ENCODE data around the gene ZNF473.

The ZNF473 gene

DNA sequence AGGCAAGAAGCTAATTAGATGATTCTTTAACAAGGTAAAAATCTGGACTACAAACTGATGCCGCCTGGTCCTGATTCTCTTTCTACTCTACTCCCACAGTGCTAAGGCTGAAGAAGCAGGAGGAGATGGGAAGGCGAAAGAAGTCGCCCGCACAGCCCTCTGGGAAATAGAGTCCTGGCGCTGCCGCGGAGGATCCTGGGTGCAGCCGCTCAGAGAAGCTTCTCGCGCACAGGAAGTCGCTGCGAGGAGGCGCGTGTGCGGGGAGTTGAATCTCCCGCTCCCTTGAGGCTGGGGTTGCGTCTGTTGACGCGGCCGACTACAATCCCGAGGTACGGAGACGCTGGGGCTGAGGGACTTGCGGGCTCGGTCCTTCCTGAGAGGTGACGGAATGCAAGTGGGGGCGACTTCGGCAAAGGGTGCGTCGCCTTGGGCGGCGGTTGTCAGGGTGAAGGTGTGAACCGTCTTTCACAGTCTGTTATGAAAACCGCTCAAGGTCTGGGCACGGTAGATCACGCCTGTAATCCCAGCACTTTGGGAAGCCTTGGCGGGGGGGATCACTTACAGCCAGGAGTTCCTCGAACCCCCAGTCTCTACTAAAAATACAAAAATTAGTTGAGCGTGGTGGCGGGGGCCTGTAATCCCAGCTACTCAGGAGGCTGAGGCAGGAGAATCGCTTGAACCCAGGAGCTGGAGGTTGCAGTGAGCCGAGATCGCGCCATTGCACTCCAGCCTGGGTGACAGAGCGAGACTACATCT is at the start of gene ZNF473:
TSS of gene ZNF473 (plus strand) at position 212 of the 756 bp plus-strand sequence. CDS start 5,078 bp downstream, outside the sequence.
- ATAC-seq, result peak; percentile 81 to 82

DNA sequence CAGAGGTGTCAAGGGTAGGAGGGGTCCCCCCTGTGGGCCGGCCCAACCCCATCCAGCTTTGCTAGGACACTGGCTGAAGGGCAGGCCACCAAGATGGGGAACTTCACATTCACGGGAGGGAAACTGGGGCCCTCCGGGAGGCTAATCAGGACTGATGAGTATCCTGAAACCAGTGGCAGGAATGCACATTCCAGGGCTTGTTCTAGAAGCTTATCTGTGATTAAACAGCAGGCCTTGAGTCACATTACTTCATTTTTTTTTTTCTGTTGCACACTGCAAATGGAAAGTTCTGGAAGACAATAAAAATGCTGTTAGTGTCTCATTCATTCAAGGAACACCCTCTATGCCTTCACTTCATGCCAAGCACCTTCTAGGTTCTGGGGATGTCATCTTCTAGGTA is 49.3 kb upstream of the ZNF473 start:
- no peak for ATAC-seq

DNA sequence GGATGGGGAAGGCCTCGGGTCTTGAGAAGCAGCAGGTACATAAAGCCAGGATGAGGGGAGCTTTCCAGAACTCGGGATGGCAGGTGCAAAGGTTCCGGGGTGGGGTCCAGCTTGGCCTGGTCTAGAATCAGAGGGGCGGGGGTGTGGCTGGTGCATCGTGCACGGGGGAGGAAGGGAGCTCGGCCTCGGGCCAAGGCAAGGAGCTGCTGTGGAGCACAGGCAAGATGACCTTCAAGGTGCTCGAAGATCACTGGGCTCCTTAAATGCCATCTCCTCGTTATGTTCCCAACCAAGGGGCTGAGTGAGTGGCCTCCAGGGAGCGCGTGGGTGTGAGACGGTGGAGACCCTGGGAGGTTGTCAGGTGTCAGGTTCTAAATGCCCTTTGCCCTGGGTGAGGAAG is 48.7 kb upstream of the ZNF473 start:
- no peak for ATAC-seq

DNA sequence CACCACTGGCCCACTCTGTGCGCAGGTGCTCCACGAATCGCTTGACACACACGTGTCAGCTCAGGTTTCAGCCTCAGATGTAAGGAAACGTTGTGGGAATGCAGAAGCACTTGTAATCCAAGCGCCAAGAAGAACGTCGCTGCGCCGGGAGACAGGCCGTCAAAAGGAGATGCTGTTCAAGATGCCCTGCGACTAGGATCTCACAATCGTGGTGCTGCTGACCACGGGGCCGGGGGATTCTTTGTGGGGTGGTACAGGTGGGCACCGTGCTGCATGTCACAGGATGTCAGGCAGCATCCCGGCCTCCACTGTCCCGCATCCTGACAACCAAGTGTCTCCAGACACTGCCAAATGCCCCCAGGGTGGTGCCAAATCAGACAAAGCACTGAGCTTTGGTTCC is 47.9 kb upstream of the ZNF473 start:
- ATAC-seq, result no peak

DNA sequence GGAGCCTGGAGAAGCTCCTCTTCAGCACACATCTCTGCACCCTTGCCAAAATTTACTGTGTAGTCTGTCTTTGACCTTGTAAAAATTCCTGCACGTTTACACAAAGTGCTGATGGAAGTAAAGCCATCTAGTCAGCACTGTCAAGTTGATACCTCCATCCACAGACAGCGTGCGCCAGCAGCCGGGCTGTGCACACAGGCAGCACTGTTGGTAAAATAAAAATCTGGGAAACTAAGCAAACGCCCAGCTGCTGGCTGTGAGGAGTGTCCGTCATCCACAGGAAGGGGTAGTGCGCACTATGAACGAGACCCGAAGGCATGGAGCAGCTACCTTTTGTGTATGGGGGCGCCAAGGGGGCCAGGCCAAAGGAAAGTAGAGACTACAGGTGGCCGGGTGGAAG is 47.5 kb upstream of the ZNF473 start:
- ATAC-seq, result no peak

DNA sequence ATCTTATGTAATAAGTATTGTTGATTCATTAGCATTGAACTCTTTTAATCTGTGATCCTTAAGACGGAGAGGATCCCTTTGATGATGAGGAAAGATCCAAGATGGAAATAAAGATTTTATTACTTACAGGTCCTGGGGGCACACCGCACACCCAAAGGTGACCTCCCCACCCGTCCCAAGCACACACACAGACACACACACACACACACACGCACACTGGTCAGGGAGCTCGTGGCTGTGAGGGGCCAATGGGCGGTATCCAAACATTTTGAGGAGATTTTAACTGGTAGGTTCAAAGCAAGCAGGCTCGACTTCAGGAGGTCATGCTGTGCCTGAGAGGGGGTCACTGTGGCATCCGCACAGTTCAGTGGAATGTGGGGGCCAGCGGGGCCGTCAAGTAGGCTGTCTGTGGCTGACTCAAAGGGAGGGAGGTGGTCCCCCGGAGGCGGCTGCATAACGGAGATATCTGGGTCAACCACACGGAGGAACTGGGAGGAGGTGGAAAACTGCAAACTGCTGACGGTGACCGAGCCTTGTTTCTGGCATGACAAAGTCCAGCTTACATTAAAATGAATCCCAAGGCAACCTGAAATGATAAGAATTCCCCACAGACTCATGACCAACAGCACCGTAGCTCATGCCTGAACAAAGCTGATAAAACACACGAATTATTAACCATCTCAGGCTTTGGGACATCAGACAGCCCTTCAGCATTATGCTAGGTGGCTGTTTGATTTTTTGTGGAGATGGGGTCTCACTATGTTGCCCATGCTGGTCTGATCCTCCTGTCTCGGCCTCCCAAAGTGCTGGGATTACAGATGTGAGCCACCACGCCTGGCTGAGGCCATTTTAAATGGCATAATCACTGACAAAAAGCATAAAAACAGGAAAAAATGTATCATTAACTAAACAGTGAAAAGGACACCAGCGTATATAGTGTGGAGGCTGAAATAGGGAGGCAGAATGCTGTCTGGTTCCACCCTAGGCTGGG is 43.9 kb upstream of the ZNF473 start:
- no peak for ATAC-seq

DNA sequence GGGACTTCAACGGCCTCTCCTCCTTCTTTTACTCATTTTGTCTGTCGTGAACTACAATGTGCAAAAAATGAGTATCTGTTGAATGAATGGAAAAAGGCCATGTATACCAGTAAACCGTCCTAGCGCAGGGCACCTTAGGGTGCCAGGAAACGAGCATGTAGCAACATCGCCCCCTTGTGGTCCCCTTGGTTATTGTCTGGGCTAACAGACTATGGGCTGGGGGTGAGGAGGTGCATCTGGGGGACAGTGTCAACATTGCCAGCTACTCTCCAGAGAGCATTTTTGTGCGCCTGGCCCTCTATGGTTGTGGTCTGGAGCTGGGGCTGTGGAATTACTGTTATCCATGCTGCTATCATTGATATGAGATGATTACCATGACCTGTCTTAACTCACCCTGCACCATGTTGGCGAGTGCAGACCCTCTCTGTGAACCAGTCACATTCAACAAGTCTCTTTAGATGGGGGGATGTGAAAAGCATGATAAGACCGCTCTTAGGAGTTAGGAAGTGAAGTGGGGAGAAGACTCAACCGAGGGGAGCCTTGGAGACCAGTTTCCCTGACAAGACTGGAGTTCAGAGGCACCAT is 42.1 kb upstream of the ZNF473 start:
- peak; percentile 78 to 79 for ATAC-seq

DNA sequence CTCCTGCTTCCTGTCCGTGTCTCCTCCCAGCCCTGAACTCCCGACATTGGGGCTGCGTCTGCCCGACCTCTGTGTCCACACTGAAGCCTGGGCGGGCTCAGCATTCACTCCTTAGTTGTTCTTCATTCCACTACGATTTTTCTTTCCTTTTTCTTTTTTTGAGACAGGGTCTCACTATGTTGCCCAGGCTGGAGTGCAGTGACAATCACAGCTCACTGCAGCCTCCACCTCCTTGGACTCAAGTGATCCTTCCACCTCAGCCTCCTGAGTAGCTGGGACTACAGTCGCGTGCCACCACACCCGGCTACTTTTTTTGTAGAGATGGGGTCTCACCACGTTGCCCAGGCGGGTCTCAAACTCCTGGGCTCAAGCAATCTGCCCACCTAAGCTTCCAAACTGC is 41.3 kb upstream of the ZNF473 start:
- no peak for ATAC-seq

DNA sequence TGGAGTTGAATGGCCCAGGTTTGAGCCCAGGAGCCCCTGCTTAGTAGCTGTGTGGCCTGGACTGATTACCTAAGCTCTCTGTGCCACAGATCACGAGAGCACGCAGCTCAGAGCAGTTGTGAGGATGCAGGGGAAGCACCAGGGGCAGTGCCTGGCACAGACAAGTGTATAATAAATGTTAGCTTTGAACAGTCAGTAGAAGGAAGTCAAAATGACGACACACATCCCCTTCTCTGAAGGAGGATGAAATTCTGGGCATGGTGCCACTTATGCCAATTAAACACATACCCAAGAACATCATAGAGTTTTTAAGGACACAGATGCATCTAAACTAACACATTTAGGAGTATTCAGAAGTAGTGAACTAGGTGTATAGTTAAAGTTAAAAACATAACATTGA is 39.9 kb upstream of the ZNF473 start:
- no peak for ATAC-seq

DNA sequence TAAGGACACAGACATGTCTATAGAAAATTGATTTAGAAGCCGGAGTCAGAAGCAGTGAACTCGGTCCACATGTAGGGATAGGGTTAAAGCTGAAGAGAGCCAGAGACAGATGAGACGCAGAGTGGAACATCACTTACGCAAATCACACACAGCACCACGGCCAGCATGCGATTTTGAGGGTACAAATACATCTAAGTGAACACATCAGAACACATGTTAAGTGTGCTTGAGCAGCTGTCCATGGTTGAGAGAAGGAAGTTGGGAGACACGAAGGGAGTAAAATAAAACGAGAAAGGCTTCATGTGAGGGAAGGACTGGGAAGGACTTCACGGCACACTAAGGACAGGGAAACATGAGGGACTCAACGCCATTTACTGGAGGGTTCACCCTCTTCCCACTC is 39.5 kb upstream of the ZNF473 start:
- no peak for ATAC-seq

DNA sequence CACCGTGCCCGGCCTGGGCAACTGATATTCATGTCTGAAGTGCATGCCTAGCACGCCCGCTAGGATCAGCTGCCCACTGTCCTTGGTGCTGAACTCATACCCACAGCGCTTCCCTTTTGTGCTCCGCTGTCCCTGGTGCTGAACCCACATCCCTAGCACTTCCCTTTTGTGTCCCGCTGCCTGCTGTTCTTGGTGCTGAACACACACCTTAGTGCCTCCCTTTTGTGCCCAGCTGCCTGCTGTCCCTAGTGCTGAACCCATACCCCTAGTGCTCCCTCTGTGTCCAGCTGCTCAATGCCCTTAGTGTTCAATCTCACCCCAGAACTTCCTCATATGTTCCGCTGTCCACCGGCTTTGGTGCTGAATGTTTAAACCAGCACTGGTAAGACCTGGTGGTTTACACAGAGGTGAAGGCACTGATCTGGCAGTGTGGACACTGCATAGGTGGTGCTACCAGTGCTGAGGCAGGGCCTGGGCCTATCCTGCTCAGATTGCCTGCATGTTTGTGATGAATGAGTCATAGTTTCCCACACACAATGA is 38.6 kb upstream of the ZNF473 start:
- ATAC-seq, result peak in 1 of 2 donors; percentile 45

DNA sequence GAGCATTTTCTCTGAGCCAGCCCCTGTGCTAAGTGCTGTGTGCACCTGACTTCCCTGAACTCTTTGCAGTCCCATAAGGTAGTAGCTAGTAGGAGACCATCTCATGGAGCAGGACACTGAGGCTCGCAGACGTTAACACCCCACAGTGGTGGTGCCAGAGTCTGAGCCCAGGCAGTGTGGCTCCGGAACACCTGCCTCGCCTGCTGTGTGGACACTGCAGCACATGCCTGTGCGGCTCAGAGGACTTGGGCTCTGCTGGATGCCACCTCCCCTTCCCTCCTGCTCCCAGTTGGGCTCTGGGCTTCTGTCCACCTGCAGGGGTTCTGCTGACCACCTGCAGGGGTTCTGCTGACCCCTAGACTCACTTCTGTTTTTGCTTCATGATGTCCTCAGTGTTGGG is 37.8 kb upstream of the ZNF473 start:
- ATAC-seq, result no peak

DNA sequence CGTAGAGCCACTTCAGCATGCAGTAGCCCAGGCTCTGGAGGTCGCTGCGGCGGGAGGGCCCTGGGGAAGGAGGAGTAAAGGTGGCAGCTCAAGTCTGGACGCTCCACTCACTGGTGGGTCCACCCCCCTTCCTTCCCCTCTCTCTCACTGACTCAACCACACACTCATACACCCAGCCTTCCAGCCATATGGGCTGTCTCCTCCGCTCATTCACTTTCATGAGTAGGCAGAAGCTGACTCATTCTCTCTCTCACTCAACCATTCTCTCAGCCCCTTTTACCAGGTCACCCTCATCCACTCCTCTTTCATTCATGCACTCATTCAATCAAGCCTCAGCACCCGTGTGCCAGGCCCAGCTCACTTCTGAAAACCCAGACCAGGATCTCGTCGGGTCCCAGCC is 37.4 kb upstream of the ZNF473 start:
- peak; percentile 71 to 80 for ATAC-seq

DNA sequence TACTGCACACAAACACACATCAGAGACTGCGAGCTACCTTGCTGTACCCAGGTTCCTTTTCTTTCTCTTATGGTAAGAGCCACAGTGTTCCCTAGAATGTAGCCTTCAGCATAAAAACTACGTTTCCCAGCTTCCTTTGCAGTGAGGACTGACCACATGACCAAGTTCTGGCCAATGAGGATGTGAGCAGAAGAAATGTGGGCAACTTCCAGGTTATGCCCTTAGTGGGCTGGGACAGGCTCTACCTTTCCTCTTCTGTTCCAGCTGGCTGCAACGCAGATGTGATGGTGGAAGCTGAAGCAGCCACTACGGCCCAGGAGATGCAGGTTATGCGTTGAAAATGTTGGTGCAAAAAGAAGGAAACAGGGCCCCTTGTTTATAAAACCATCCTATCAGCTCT is 28.1 kb upstream of the ZNF473 start:
- ATAC-seq, result peak in 1 of 2 donors; percentile 56

DNA sequence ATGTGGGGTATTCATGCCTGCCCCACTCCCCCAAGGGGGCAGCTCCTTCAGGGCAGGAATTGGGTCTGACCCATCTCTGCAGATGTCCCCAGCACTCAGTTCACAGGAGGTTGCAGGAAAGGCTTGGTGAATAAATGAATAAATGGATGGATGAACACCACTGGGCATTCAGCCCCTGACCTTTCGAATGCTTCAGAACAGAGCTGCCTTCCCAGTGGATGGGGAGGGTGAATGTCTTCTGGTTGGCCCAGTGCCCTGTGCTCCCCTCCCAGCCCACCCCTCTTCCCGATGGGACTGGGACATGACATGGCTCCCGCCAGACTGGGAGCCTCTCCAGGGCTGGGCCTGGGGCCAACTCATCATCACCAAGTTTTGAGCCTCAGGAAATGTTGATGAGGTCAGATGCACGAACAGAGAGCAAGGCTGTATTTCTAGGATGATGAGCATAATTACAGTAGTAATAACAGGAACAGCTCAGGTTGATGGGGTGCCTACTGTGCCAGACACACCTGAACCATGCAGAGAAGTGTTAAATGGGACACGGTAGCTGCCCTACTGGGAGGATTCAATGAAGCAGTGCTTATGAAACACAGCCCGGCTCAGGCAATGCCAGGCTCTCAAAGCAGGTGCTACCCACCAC is 26.3 kb upstream of the ZNF473 start:
- no peak for ATAC-seq

DNA sequence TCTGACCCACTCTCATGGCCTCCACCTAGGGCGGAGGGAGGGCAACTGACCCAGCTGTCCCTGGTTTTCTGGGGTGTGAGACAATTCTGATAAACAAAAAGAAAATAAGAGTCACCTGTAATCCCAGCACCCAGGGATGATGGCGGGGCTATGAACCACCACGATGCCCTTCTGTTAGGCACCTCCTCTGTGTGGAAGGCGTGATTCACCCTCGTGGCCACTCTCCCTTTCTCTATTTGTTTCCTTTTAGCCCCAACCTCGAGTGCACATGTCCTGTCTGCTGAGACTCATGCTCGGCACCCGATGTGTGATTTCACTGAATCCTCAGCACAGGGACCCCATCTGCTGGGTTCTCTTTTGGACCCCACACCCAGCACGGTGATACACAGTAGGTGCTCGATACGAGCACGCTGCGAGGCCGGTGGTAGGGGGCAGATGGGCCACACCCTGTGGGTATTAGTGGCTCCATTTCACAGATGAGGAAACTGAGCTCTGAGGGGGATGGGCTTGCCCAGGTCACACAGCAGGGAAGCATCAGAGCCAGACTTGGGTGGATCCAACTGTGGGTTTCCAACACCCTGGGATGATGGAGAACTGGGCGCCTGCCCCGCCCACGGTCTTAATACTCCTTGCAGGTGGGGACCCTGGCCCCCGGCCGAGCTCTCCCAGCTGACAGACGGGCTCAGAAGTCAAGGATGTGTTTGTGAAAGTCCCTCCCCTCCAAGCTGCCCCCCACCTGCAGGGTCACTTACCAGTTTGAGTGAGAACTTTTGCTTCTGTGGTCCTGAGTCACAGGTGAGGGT is 25.6 kb upstream of the ZNF473 start:
- no peak for ATAC-seq

DNA sequence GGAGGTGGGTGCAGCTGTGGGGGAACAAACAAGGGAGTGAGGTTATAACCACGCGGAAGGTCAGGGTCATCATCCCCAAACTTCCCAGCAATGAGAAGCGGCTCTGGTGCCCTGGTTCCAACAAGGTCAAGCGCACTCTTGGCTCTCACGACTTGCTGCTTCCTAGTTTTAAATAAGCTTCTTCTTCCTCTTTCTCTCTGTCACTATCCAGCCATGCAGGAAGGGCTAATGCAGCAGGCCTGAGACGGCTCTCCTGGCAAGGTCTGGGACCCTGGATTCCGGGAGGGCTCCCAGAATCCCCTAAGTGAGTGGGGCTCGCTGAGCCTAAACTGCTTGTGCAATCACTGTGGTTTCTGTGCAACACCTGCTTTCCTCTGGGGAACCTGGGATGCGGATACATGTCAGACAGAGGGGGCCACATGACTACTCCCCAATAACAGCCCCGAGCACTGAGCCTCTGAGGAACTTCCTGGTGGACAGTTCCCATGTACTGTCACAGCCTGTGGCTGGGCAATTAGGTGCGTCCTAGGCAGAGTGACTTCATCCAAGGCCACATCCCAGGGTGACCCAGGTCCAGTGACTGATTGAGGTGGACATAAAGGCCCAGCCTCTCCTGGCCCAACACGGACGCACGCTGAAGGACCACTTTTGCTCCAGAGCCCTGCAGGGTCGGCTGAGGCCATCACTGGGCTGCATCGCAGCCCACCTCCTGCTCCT is 24.8 kb upstream of the ZNF473 start:
- ATAC-seq, result no peak

DNA sequence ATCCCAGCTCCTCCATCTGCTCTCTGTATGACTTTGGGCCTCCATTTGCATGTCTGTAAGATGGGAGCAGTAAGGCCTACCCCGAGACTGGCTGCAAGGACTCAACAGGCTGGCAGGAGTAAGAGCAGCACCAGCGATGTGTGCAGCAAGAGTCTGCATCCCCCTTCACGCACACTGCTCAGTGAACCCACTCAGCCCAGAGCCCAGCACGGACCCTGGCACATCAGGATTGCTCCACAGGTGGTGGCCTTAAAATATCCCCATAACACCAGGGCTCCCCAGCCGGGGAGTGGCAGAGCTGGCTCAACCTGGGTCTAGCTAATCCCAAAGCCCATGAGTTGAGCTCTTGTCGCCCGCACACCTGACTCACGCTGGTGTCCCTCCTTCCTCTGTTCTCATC is 24.0 kb upstream of the ZNF473 start:
- no peak for ATAC-seq

DNA sequence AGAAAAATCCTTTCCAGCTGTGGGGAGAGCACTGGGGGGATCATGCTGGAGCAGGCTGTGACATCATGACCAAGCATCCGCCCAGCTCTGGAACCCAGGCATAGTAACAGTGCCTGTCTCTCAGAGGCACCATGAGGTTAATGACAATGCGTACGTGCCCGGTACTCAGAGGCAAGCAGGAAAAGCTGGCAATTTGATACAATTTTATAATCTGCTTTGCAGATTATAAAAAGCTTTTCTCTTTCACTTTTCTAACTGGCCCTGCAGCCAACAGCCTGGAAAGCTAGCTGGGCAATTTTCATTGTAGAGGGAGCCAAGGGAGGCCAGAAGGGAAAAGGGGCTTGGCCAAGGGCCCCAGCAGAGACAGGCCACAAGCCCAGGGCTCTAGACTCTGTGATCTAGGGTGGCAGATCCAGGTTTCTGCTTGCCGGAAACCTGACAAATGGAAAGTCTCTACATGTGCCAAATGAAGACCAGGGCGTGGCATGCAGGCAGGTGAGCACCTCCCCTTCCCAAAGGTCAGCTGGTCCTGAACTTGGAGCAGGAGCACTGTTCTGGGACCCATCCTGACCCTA is 23.3 kb upstream of the ZNF473 start:
- ATAC-seq, result no peak

DNA sequence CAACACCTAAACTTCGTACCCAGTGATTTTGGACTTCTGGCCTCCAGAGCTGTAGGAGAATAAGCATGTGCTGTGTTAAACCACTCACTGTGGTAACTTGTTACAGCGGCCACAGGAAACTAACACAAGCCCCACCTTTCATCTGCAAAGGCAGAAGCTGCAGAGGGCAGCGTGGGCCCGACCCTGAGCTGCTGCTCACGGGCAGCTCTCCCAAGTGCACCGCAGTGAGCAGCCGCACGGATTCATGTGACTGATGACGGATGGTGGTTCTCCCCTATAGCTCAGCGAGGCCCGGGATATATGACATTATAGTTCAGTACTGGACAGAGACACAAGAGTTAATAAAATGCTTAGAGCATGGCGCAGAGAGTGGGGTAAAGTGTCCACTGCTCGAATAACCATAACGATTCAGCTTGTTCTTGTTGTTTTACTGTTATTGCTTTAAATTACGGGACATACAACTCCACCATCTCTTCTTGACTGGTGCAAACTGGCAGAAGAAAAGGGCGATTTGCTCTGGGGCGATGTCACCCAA is 22.5 kb upstream of the ZNF473 start:
- no peak for ATAC-seq
